Vagina (tissue), 2 donors: Measurements from ENCODE around the gene KREMEN2. TPM values are rescaled to one million over a fixed set of nuclear protein-coding genes. Genes with fewer than 3 reads are reported as not detected.

Experiments used
- DNase-seq, 2 donors: peaks; one replicate each; pipeline ENCODE4 v3.0.0-alpha.2; 2017; ENCODE audit errors: extremely low spot score in 2 of 2
- H3K27ac ChIP-seq: fragments of 200-600 bp; sonication (generic); one replicate; pipeline ENCODE4 v1.5.1; 2019
- H3K27me3 ChIP-seq: fragments of 200-600 bp; sonication (generic); one replicate; pipeline ENCODE4 v1.5.1; 2019
- H3K36me3 ChIP-seq, 2 donors: fragments of 200-600 bp; sonication (generic); one replicate each; pipeline ENCODE4 v1.5.1; 2017 to 2019
- H3K4me1 ChIP-seq: fragments of 200-600 bp; sonication (generic); one replicate; pipeline ENCODE4 v1.5.1; 2019
- H3K4me3 ChIP-seq, 2 donors: fragments of 200-600 bp; sonication (generic); 1 replicate in 1 of 2; 2 replicates in 1 of 2; pipeline ENCODE4 v1.5.1; 2016 to 2019
- H3K9me3 ChIP-seq: fragments of 200-600 bp; sonication (generic); one replicate; pipeline ENCODE4 v1.5.1; 2019
- CTCF ChIP-seq, 3 experiments: fragments of 450-650 bp in 2 of 3; fragments of 200-600 bp in 1 of 3; sonication (generic) in 1 of 3; IDR thresholded peaks; one replicate each; pipeline ENCODE4 v1.5.1; 2017 to 2019; ENCODE audit warnings: antibody characterized with exemption in 3 of 3, mild to moderate bottlenecking in 2 of 3, moderate library complexity in 2 of 3
- POLR2A ChIP-seq, 2 donors: fragments of 450-650 bp; IDR thresholded peaks; one replicate each; pipeline ENCODE4 v1.6.1; 2017; ENCODE audit warnings: antibody characterized with exemption in 2 of 2, mild to moderate bottlenecking in 2 of 2, moderate library complexity in 2 of 2
- POLR2AphosphoS5 ChIP-seq, 2 donors: sonication (generic); formaldehyde crosslinking; IDR thresholded peaks; one replicate each; pipeline ENCODE4 v1.9.0; 2017; ENCODE audit warnings: antibody characterized with exemption in 2 of 2, mild to moderate bottlenecking in 2 of 2, low read depth in 1 of 2; ENCODE audit not compliant: insufficient read depth in 1 of 2
- intact Hi-C: fragments of 100-400 bp; cut with DNase I; formaldehyde crosslinking; loops from one replicate; pipeline ENCODE4 v1.15.1; 2023
- total RNA-seq: library from RNA; depleted of rRNA; stranded (reverse); fragments of >200 nt; gene quantifications from one replicate; pipeline ENCODE4 v1.2.3, GENCODE V29; 2016

Gene KREMEN2
- total RNA-seq, 1 donor from 2014 or later: not detected

GRCh38 chr16:2953706-2954627 lies 10.1 kb upstream of the KREMEN2 start:
- intact Hi-C loops: no loop called here
- Histone ChIP-seq H3K4me1 (no peaks in the 10 kb centered on the region), H3K27me3 (no peaks in the 10 kb centered on the region), H3K9me3 (no peaks in the 10 kb centered on the region), H3K4me3 (no peak overlapping the region), H3K36me3 (no peaks in the 10 kb centered on the region), H3K27ac (no peak overlapping the region)
- DNase-seq: no peak
- TF ChIP-seq POLR2AphosphoS5 (IDR thresholded peaks at IDR 0.05; ENCODE audit: insufficient read depth in 1 of 2, low read depth in 1 of 2) (no peak), POLR2A (IDR thresholded peaks at IDR 0.05) (no peak), CTCF (IDR thresholded peaks at IDR 0.05) (no peak)

GRCh38 chr16:2954656-2955381 lies 9.3 kb upstream of the KREMEN2 start:
- Histone ChIP-seq H3K27me3 (no peaks in the 10 kb centered on the region), H3K27ac (no peak overlapping the region), H3K4me3 (no peak overlapping the region), H3K4me1 (no peaks in the 10 kb centered on the region), H3K9me3 (no peaks in the 10 kb centered on the region), H3K36me3 (no peaks in the 10 kb centered on the region)
- intact Hi-C loops: no loop called here
- TF ChIP-seq POLR2A (IDR thresholded peaks at IDR 0.05) (no peak), CTCF (IDR thresholded peaks at IDR 0.05) (no peak), POLR2AphosphoS5 (IDR thresholded peaks at IDR 0.05; ENCODE audit: insufficient read depth in 1 of 2, low read depth in 1 of 2) (no peak)
- DNase-seq: no peak

- TF ChIP-seq POLR2A (IDR thresholded peaks at IDR 0.05) (no peak), POLR2AphosphoS5 (IDR thresholded peaks at IDR 0.05; ENCODE audit: insufficient read depth in 1 of 2, low read depth in 1 of 2) (no peak), CTCF (IDR thresholded peaks at IDR 0.05) (no peak)
- Histone ChIP-seq H3K36me3 (no peaks in the 10 kb centered on the region), H3K9me3 (no peaks in the 10 kb centered on the region), H3K4me3 (no peak overlapping the region), H3K27ac (no peak overlapping the region), H3K4me1 (no peaks in the 10 kb centered on the region), H3K27me3 (no peaks in the 10 kb centered on the region)
- no peak for DNase-seq
- intact Hi-C loops: no loop called here
Observed at GRCh38 chr16:2955438-2955778, 8.7 kb upstream of the KREMEN2 start.

- no peak for DNase-seq
- Histone ChIP-seq H3K9me3 (no peaks in the 10 kb centered on the region), H3K4me3 (no peak overlapping the region), H3K27me3 (no peaks in the 10 kb centered on the region), H3K27ac (no peak overlapping the region), H3K4me1 (no peaks in the 10 kb centered on the region), H3K36me3 (no peaks in the 10 kb centered on the region)
- intact Hi-C loops: no loop called here
- TF ChIP-seq CTCF (IDR thresholded peaks at IDR 0.05) (no peak), POLR2A (IDR thresholded peaks at IDR 0.05) (no peak), POLR2AphosphoS5 (IDR thresholded peaks at IDR 0.05; ENCODE audit: insufficient read depth in 1 of 2, low read depth in 1 of 2) (no peak)
Observed at GRCh38 chr16:2955779-2956578, 8.1 kb upstream of the KREMEN2 start.
